Fibroblast of villous mesenchyme (primary cell): Measurements from ENCODE around the gene ABTB2. TPM values are rescaled to one million over a fixed set of nuclear protein-coding genes. Genes with fewer than 3 reads are reported as not detected.

Experiments used
- DNase-seq: peaks from one replicate; pipeline ENCODE4 v3.0.0-alpha.2; 2010; ENCODE audit warnings: low read depth
- H3K4me3 ChIP-seq: 2 replicates; pipeline ENCODE4 v1.5.1; 2011; ENCODE audit warnings: low read depth, mild to moderate bottlenecking, low read length
- CTCF ChIP-seq: IDR thresholded peaks from 2 replicates; pipeline ENCODE4 v1.5.1; 2012; ENCODE audit warnings: low read depth, mild to moderate bottlenecking, low read length; ENCODE audit not compliant: insufficient read depth
- total RNA-seq: library from RNA; depleted of rRNA; stranded (reverse); fragments of >200 nt; gene quantifications from 2 replicates; pipeline ENCODE4 v1.2.3, GENCODE V29; 2012

The ABTB2 gene
- total RNA-seq, 1 donor, result 3.9 TPM

DNA sequence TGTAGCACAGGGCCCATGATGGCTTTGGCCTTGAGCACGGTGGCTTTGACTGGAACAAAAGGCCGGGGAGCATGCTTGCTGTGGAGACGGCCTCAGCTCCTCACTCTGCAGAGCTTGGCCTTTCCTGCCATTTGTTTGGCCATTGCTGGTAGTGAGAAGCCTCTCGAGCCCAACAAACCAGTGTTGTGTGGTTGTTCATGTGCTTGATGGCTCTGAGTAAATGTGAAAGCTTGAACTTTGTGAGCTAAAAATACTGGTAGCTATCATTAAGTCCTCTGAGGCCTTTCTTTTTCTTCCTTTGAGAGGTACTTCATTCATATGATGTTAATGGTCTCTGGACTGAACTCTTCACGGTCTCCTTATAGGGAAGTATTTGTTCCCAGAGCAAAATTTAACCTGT lies 212.7 kb downstream of the ABTB2 start:
- no peak for DNase-seq
- no peak overlapping the region for H3K4me3 ChIP-seq
- no peak for TF ChIP-seq CTCF

DNA sequence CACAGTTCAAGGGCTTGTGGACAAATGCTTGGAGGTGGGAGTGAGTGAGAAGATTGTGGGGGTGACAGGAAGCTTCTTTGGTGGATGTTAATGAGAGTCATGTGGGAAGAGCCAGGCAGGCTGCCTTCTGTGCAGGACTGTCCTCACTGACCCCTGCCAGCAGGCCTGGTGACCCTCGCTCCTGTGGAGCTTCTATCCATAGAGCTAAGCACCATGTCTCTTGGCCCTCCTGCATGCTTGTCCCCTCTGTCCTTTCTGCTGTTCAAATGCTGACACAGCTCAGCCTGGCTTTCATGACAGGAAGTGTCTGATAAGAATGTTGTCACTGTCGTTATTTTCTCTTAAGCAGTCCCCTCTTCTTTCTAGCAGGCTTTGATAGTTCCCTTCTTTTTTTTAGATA lies 214.8 kb downstream of the ABTB2 start:
- TF ChIP-seq CTCF, result no peak
- no peak overlapping the region for H3K4me3 ChIP-seq
- no peak for DNase-seq

DNA sequence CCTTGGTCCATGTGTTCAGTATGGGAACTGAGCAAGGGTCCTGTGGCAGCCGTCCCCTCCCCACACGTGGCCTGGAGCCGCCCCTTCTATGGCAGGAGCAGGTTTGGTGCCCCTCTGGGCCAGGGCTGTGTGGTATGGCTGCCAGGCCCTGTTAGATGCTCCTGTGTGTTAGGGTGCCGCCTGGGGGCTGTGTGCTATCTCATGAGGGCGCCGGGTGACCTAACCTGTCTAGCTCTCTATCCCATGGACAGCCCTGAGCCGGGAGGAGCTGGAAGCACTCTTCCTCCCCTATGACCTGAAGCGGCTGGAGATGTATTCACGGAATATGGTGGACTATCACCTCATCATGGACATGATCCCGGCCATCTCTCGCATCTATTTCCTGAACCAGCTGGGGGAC lies 217.7 kb downstream of the ABTB2 start:
- DNase-seq, result no peak
- TF ChIP-seq CTCF, result no peak
- no peak overlapping the region for H3K4me3 ChIP-seq

DNA sequence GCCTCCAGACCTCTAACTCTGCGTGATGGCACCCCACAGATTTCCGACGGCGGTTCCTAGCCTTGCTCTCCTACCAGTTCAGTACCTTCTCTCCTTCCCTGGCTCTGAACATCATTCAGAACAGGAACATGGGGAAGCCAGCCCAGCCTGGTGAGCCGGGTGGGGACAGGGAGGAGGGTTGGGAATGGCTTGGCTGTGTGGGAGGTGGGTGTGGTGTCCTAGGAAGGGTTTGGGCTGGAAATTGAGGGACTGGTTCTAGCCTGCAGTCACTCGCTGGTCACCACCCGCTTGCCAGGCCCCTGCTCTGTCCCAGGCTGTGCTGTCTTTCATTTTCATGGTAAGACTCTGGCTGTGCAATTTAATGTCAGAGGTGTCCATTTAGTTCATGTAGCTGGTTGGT lies 218.5 kb downstream of the ABTB2 start:
- no peak for DNase-seq
- H3K4me3 ChIP-seq, result no peak overlapping the region
- TF ChIP-seq CTCF, result no peak

DNA sequence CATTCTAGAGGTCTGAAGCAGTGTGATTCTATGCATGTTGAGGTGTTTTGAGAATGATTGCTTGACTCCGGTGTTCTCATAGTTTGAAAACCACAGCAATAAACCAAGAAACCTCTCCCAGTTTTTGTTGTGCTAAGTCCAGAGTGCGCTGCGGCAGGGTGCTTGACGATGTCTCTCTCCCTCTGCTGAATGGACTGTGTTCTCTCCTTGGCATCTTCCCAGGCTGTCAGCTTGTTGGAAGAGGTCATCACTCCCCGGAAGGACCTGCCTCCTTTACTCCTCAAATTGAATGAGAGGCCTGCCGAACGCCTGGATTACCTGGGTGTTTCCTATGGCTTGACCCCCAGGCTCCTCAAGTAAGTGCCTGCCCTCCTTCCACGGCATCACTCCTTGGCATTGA lies 221.4 kb downstream of the ABTB2 start:
- DNase-seq, result no peak
- no peak for TF ChIP-seq CTCF

GRCh38 chr11:34135439-34135838 lies 222.4 kb downstream of the ABTB2 start:
- no peak overlapping the region for H3K4me3 ChIP-seq
- no peak for DNase-seq
- no peak for TF ChIP-seq CTCF

More for the DNA sequence above, 221.4 kb downstream of the ABTB2 start:
- H3K4me3 ChIP-seq, result no peak overlapping the region

DNA sequence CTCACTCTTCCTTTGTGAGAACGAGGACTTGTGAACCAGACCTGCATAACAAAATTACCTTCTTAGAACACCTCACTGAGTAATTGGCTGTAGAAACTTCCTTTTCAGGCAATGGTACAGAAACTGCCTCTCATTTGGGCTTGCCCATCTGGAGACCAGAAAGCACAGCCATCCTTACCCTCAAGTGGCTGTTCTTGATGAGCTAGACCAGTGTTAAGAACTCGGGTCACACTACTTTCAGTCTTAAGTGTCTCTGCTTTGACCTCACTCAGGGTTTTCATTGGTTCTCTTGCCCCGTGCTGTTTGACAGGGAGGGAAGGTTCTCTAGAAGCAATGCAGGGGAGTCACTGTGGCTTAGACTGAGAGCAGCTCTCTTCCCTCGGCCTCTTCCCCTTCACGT lies 223.0 kb downstream of the ABTB2 start:
- DNase-seq, result no peak
- H3K4me3 ChIP-seq, result no peak overlapping the region
- no peak for TF ChIP-seq CTCF
